Uterus (tissue), 4 donors: ENCODE results near the gene C8A. TPM values are rescaled to one million over a fixed set of nuclear protein-coding genes. Genes with fewer than 3 reads are reported as not detected.

Experiments used
- DNase-seq, 2 donors: peaks; one replicate each; pipeline ENCODE4 v3.0.0-alpha.2; 2019 to 2020
- H3K27ac ChIP-seq, 2 donors: fragments of 200-600 bp; sonication (generic); 1 replicate in 1 of 2; 2 replicates in 1 of 2; pipeline ENCODE4 v1.5.1; 2016 to 2018
- H3K27me3 ChIP-seq, 2 donors: fragments of 200-600 bp; sonication (generic); one replicate each; pipeline ENCODE4 v1.5.1; 2018 to 2019; ENCODE audit warnings: control low read depth in 1 of 2
- H3K36me3 ChIP-seq, 2 donors: fragments of 200-600 bp; sonication (generic); one replicate each; pipeline ENCODE4 v1.5.1; 2019; ENCODE audit warnings: control low read depth in 1 of 2
- H3K4me1 ChIP-seq, 2 donors: fragments of 200-600 bp; sonication (generic); one replicate each; pipeline ENCODE4 v1.5.1; 2018 to 2019; ENCODE audit warnings: control low read depth in 1 of 2
- H3K4me3 ChIP-seq, 2 donors: fragments of 200-600 bp; sonication (generic); 1 replicate in 1 of 2; 2 replicates in 1 of 2; pipeline ENCODE4 v1.5.1; 2018 to 2019; ENCODE audit warnings: mild to moderate bottlenecking in 1 of 2
- H3K9me3 ChIP-seq, 2 donors: fragments of 200-600 bp; sonication (generic); one replicate each; pipeline ENCODE4 v1.5.1; 2019; ENCODE audit warnings: control low read depth in 1 of 2
- POLR2A ChIP-seq, 2 donors: fragments of 450-650 bp; IDR thresholded peaks; one replicate each; pipeline ENCODE4 v1.6.1; 2016; ENCODE audit warnings: antibody characterized with exemption in 2 of 2, mild to moderate bottlenecking in 1 of 2, moderate library complexity in 1 of 2
- intact Hi-C: fragments of 100-400 bp; cut with DNase I; formaldehyde crosslinking; loops from one replicate; pipeline ENCODE4 v1.15.1; 2023; ENCODE audit warnings: low total_unique reads
- total RNA-seq, 4 donors: library from RNA; depleted of rRNA in 3 of 4; stranded (reverse); fragments of >200 nt in 3 of 4; gene quantifications; one replicate each; pipeline versions ENCODE4 v1.1.0 to v1.2.4, GENCODE V29; 2014 to 2023
- TF ChIP-seq, protein P1 (sequence below), 4 experiments: fragments of 200-600 bp in 2 of 4; fragments of 450-650 bp in 2 of 4; sonication (generic) in 2 of 4; IDR thresholded peaks; one replicate each; pipeline ENCODE4 v1.5.1; 2016 to 2019; ENCODE audit warnings: antibody characterized with exemption in 4 of 4, mild to moderate bottlenecking in 2 of 4, moderate library complexity in 1 of 4
- donor health status: DM: yes; HTN: yes; CAD: no.

C8A gene
- total RNA-seq, 4 donors from 2014 or later: not detected

DNA sequence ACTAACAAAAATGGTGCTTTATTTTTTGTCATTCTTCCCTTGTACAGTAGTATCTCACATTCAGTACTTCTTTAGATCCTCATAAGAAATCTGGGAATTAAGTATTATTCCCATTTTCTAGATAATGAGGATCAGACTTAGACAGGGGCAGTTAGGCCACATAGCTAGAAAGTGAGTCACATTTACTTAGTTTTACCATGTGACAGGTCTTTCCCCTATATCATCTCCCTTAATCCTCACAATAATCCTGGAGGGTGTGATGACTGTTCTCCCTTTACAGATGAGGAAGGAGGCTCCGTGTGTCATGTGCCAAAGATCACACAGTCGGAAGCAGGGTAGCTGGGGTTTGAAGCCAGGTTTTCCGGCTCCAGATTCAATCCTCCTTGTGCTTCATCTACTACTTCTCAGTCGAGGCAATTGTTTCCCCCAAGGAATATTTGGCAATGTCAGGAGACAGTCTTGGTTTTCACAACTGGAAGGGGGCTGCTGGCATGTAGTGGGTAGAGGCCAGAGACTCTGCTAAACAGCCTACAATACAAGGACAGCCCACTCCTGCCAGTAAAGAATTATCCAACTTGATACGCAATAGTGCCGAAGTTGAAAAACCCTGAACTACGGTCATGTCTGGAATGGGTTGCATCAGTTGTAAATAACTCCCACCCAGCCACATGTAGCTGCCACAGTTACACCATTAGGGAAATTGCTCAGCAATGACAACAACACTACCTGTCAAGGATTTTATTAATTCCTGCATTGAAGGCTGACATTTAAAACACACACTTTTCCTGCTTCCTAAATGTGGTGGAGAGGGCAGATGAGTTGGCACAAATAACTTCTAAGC lies 56.7 kb downstream of the C8A start:
- no peak for TF ChIP-seq POLR2A (IDR thresholded peaks at IDR 0.05)
- TF ChIP-seq, protein P1, sequence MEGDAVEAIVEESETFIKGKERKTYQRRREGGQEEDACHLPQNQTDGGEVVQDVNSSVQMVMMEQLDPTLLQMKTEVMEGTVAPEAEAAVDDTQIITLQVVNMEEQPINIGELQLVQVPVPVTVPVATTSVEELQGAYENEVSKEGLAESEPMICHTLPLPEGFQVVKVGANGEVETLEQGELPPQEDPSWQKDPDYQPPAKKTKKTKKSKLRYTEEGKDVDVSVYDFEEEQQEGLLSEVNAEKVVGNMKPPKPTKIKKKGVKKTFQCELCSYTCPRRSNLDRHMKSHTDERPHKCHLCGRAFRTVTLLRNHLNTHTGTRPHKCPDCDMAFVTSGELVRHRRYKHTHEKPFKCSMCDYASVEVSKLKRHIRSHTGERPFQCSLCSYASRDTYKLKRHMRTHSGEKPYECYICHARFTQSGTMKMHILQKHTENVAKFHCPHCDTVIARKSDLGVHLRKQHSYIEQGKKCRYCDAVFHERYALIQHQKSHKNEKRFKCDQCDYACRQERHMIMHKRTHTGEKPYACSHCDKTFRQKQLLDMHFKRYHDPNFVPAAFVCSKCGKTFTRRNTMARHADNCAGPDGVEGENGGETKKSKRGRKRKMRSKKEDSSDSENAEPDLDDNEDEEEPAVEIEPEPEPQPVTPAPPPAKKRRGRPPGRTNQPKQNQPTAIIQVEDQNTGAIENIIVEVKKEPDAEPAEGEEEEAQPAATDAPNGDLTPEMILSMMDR (IDR thresholded peaks at IDR 0.05): no peak
- Histone ChIP-seq H3K27ac (no peak overlapping the region), H3K9me3 (no peaks in the 10 kb centered on the region), H3K4me3 (no peak overlapping the region), H3K36me3 (no peaks in the 10 kb centered on the region), H3K27me3 (no peaks in the 10 kb centered on the region), H3K4me1 (no peaks in the 10 kb centered on the region)
- no peak for DNase-seq
- intact Hi-C loops: no loop called here

DNA sequence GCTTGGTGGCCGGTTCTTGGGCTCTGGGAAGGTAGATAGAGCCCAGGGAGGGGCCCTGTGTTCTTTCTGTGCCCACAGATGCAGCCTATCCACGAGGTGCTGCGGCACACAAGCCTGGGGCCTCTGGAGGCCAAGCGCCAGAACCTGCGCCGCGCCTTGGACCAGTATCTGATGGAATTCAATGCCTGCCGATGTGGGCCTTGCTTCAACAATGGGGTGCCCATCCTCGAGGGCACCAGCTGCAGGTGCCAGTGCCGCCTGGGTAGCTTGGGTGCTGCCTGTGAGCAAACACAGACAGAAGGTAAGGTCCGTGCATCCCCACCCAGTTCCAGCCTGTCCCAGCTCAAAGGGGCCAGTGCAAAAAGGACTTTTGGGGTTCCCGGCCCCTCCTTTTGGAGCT lies 57.7 kb downstream of the C8A start:
- TF ChIP-seq POLR2A (IDR thresholded peaks at IDR 0.05): no peak
- TF ChIP-seq, protein P1 (IDR thresholded peaks at IDR 0.05): no peak
- Histone ChIP-seq H3K27ac (no peak overlapping the region), H3K36me3 (no peaks in the 10 kb centered on the region), H3K4me1 (no peaks in the 10 kb centered on the region), H3K9me3 (no peaks in the 10 kb centered on the region), H3K27me3 (no peaks in the 10 kb centered on the region), H3K4me3 (no peak overlapping the region)
- intact Hi-C loops: no loop called here
- no peak for DNase-seq

DNA sequence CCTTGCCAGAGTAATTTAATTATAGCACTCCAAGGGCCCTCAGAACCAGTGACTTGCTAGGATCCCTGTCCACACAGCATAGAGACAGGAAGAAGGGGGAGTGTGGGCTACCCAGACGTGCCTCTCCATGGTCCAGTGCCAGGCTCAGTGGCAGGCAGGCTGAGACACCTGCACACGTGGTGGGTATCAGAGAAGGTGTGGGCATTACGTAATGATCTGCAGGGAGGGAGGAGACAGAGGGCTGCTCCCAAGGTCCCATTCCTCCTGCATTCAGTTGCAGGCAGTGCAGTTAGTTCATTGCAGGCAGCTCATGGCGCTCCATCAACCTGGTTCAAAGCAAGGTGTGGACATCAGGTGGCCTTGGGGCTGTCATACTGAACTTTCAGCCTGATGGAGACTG lies 61.4 kb downstream of the C8A start:
- intact Hi-C loops: no loop called here
- Histone ChIP-seq H3K4me1 (no peaks in the 10 kb centered on the region), H3K9me3 (no peaks in the 10 kb centered on the region), H3K4me3 (no peak overlapping the region), H3K27ac (no peak overlapping the region), H3K27me3 (no peaks in the 10 kb centered on the region), H3K36me3 (no peaks in the 10 kb centered on the region)
- DNase-seq: no peak
- TF ChIP-seq POLR2A (IDR thresholded peaks at IDR 0.05): no peak
- TF ChIP-seq, protein P1 (IDR thresholded peaks at IDR 0.05): no peak

DNA sequence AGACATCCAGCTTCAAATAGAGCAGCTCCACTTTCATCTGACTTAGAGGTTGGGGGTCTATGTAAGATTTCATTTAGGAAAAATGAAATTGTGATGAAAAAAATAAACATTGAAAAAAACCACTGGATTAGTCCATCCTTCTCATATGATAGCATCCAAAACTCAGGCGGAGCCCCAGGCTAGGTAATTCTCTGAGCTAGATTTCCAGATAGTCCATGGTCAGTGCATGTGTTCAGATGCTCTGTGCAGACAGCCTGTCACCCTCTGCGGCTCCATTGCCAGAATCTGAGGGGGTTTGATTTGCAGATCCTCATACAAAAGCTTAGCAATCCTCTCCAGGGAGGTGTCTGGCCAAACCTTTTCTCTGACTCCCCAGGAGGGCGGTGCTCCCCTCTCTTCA lies 62.0 kb downstream of the C8A start:
- no peak for DNase-seq
- intact Hi-C loops: no loop called here
- Histone ChIP-seq H3K9me3 (no peaks in the 10 kb centered on the region), H3K36me3 (no peaks in the 10 kb centered on the region), H3K4me1 (no peaks in the 10 kb centered on the region), H3K27ac (no peak overlapping the region), H3K27me3 (no peaks in the 10 kb centered on the region), H3K4me3 (no peak overlapping the region)
- TF ChIP-seq, protein P1 (IDR thresholded peaks at IDR 0.05): no peak

DNA sequence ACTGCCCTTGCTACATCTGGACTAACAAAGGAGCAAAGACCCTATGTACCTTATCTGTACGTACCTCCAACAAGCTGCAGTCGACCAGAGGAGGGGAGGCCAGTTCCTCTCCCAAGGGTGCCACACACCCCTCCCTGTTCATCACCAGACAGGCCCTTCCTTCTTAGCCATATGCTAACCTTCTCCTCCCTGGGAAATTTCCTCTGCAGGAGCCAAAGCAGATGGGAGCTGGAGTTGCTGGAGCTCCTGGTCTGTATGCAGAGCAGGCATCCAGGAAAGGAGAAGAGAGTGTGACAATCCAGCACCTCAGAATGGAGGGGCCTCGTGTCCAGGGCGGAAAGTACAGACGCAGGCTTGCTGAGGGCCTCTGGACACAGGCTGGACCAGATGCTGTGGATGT lies 62.8 kb downstream of the C8A start:
- no peaks in the 10 kb centered on the region for H3K27me3 ChIP-seq
- no peaks in the 10 kb centered on the region for H3K9me3 ChIP-seq
- H3K4me3 ChIP-seq: no peak overlapping the region
- H3K4me1 ChIP-seq: no peaks in the 10 kb centered on the region
- H3K27ac ChIP-seq: no peak overlapping the region
- DNase-seq: no peak
- H3K36me3 ChIP-seq: no peaks in the 10 kb centered on the region
- intact Hi-C loops: no loop called here
- TF ChIP-seq, protein P1 (IDR thresholded peaks at IDR 0.05): no peak
- TF ChIP-seq POLR2A (IDR thresholded peaks at IDR 0.05): no peak
